ENCODE data around the gene BRD1. TPM values are rescaled to one million over a fixed set of nuclear protein-coding genes. Genes with fewer than 3 reads are reported as not detected.

The BRD1 gene
- polyA plus RNA-seq, 1 experiment: 4.6 TPM

- H3K4me3 ChIP-seq (ENCODE audit: low read depth, low read length): no peak overlapping the region
- POLR2A ChIA-PET: no interaction called here
- no peaks in the 10 kb centered on the region for H3K27me3 ChIP-seq (ENCODE audit: control insufficient read depth, insufficient read depth, low read length)
- peaks cover 41% of the 10 kb centered on the region for H3K36me3 ChIP-seq (ENCODE audit: control insufficient read depth, insufficient read depth, low read length)
- TF ChIP-seq, protein P1, sequence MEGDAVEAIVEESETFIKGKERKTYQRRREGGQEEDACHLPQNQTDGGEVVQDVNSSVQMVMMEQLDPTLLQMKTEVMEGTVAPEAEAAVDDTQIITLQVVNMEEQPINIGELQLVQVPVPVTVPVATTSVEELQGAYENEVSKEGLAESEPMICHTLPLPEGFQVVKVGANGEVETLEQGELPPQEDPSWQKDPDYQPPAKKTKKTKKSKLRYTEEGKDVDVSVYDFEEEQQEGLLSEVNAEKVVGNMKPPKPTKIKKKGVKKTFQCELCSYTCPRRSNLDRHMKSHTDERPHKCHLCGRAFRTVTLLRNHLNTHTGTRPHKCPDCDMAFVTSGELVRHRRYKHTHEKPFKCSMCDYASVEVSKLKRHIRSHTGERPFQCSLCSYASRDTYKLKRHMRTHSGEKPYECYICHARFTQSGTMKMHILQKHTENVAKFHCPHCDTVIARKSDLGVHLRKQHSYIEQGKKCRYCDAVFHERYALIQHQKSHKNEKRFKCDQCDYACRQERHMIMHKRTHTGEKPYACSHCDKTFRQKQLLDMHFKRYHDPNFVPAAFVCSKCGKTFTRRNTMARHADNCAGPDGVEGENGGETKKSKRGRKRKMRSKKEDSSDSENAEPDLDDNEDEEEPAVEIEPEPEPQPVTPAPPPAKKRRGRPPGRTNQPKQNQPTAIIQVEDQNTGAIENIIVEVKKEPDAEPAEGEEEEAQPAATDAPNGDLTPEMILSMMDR (IDR thresholded peaks at IDR 0.05; ENCODE audit: insufficient read depth, low read depth, low read length): no peak
- DNase-seq (ENCODE audit: low read depth): no peak
- CTCF ChIA-PET: interaction anchor here (0.8 to 1.8 kb wide), 2 partner anchors 23 to 35 kb away, joined by 3 to 4 read pairs; no protein-coding TSS in a partner anchor
Observed at GRCh38 chr22:49790912-49791311, 36.8 kb downstream of the BRD1 start.

DNA sequence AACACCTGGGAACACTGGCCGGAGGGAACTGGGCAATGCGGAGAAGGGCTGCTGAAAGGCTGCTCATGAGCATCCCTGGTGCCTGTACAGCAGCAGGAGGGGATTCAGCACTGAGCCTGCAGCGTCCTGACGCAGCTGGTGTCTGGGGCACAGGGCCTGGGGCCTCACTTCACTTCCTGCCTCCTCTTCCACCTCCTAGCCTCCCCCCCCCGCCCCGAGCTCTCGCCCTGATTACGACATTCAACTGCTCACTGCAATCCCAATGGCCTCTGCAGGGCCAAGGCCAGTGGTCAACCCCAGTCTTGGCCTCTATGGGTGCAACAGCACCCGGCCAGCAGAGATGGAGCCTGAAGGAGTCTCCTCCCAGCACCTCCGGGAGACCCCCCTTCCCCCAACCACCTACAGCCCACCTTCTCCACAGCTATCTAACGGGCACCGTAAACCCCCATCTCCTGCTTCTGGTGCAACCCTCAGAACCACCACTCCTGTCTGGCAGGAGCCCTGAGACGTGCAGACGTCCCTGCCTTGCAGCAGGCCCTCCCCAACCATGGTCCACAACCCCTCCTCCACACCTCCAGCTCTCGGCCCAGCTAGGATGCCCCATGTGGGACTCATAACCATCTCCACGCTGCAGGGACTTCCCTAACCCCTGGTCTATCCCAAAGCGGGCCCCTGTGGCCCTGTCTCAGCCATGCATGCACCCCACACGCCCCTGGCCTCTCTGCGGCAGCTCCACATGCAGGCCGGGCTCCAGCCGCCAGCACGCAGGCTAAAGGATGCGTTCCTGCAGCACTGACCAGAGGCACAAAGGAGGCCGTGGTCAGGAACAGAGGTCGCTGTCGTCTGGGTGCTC lies 38.2 kb downstream of the BRD1 start:
- CTCF ChIA-PET: no interaction called here
- TF ChIP-seq, protein P1 (IDR thresholded peaks at IDR 0.05; ENCODE audit: insufficient read depth, low read depth, low read length): no peak
- H3K36me3 ChIP-seq (ENCODE audit: control insufficient read depth, insufficient read depth, low read length): peaks cover 36% of the 10 kb centered on the region

DNA sequence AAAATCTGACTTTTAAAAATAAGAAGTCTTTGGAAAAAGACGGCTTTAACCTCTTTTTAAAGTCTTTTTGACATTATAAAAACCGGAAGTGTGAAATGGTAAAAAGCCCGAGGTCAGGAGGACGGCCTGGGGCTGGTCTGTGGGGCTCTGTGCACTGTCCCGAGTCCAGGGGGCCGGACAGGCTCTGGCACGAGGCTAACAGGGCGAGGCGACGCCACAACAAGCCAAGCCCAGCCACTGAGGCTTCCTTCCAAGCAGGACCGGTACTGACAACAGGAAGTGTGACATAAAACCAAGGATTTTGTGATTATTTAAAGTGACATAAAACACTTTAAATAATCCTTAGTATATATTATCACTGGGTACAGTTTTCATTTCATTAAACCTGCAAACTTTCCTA lies 39.2 kb downstream of the BRD1 start:
- no peak overlapping the region for H3K4me3 ChIP-seq (ENCODE audit: low read depth, low read length)
- peaks cover 32% of the 10 kb centered on the region for H3K36me3 ChIP-seq (ENCODE audit: control insufficient read depth, insufficient read depth, low read length)
- ChIA-PET CTCF (no interaction called here), POLR2A (no interaction called here)
- DNase-seq (ENCODE audit: low read depth): no peak
- no peaks in the 10 kb centered on the region for H3K27me3 ChIP-seq (ENCODE audit: control insufficient read depth, insufficient read depth, low read length)
- TF ChIP-seq, protein P1 (IDR thresholded peaks at IDR 0.05; ENCODE audit: insufficient read depth, low read depth, low read length): no peak

More for the DNA sequence above, 38.2 kb downstream of the BRD1 start:
- DNase-seq (ENCODE audit: low read depth): no peak
- Histone ChIP-seq H3K4me3 (ENCODE audit: low read depth, low read length) (no peak overlapping the region), H3K27me3 (ENCODE audit: control insufficient read depth, insufficient read depth, low read length) (no peaks in the 10 kb centered on the region)
- POLR2A ChIA-PET: no interaction called here

GRCh38 chr22:49787861-49788260 lies 39.8 kb downstream of the BRD1 start:
- peaks cover 33% of the 10 kb centered on the region for H3K36me3 ChIP-seq (ENCODE audit: control insufficient read depth, insufficient read depth, low read length)

GRCh38 chr22:49786976-49787706 lies 40.5 kb downstream of the BRD1 start:
- POLR2A ChIA-PET: no interaction called here
- TF ChIP-seq, protein P1 (IDR thresholded peaks at IDR 0.05; ENCODE audit: insufficient read depth, low read depth, low read length): no peak
- no peak for DNase-seq (ENCODE audit: low read depth)
- H3K27me3 ChIP-seq (ENCODE audit: control insufficient read depth, insufficient read depth, low read length): no peaks in the 10 kb centered on the region
- no peak overlapping the region for H3K4me3 ChIP-seq (ENCODE audit: low read depth, low read length)
- CTCF ChIA-PET: no interaction called here
- H3K36me3 ChIP-seq (ENCODE audit: control insufficient read depth, insufficient read depth, low read length): peaks cover 29% of the 10 kb centered on the region

More at GRCh38 chr22:49787861-49788260, 39.8 kb downstream of the BRD1 start:
- no peaks in the 10 kb centered on the region for H3K27me3 ChIP-seq (ENCODE audit: control insufficient read depth, insufficient read depth, low read length)
- ChIA-PET CTCF (no interaction called here), POLR2A (no interaction called here)
- no peak for DNase-seq (ENCODE audit: low read depth)
- no peak overlapping the region for H3K4me3 ChIP-seq (ENCODE audit: low read depth, low read length)
- TF ChIP-seq, protein P1 (IDR thresholded peaks at IDR 0.05; ENCODE audit: insufficient read depth, low read depth, low read length): no peak

Measured in BJ (cell line).